Measurements from ENCODE around the gene GPC3.
"Not testable (repeated sequence)": the region's sequence is repeated elsewhere in the genome, so short reads cannot be mapped to it uniquely, and the experiment has no call there.

The GPC3 gene

DNA sequence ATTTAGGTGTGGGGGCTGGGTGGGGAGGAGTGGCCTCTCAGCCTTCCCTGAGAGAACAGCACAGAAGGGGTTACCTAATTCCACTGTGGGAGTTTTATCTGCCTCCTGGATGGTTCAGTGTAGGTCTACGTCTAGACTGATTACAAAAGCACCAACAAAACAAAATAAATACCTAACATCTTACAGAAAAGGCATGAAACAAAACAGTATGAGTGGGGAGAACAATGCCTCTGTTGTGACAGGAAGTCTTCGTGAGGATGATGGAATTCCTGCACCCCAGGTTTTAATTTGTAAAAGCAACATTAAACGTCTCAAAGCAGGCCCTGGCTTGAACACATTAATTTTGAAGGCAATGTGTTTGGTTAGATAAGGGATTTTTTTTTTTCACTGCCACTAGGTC is 458.0 kb downstream of the GPC3 start:
- no peak for DNase-seq (ENCODE audit: low read depth, low spot score)

DNA sequence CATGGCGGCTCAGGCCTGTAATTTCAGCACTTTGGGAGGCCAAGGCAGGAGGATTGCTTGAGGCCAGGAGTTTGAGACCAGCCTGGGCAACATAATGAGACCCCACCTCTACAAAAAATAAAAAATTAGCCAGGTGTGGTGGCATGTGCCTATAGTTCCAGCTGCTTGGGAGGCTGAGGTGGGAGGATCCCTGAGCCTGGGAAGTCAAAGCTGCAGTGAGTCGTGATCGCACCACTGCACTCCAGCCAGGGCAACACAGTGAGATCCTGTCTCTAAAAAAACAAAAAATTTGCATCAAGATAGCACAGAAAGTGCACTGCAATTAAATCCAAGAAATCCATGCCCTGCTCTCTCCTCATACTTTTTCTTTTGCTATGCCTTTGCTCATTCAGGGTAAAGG is 458.6 kb downstream of the GPC3 start:
- not testable (repeated sequence) for DNase-seq (ENCODE audit: low read depth, low spot score)

DNA sequence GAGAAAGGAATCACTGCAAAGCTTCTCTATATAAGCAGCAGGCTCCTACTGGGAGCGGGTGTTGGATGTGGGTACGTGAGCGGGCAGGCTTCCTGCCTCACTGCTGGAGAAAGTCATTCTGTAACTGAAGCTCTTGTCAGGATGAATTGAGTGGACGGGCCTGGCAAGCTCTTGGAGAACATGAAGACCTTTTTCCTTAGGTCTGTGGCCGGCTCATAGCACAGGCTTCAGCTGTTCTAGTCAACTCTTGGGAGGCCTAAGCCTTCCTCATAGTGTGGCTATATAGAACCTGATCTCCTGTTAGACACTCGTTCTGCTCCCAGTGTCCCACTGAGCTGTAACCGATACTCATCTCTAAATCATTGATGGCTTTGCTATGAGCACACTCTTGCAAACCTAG is 461.9 kb downstream of the GPC3 start:
- DNase-seq (ENCODE audit: low read depth, low spot score), result no peak

DNA sequence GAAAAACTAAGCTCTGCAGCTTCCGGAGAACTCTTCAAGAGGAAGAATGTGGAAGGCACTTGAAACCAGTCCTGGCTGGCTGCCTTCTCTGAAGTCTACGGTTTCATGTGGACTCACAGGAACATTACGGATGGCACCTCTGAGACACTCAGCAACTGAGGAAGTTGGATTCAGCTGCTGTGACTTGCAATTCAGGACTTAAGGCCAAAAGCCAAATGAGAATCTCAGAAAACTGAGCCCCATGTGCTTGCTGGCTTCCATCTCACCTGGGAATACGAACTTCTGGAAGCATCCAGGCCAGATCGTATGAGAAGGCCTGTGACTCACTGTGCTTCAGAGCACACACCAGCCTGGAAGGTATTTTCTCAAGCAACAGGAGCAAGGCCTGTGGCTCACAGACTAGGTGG is 462.3 kb downstream of the GPC3 start:
- DNase-seq (ENCODE audit: low read depth, low spot score), result no peak

DNA sequence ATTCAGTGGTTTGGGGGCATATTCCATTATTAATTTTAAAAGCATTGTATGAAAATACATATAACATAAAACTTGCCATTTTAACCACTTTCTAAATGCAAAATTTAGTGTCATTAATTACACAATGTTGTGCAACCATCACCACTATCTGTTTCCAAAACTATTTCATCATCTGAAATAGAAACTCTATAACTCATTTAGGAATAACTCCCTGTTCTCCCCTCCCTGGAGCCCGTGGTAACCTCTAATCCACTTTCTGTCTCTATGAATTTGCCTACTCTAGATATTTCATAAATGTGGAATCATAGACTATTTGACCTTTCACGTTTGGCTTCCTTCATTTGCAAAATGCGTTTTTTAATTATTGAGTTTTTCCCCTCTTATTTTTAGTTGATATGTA is 468.7 kb downstream of the GPC3 start:
- no peak for DNase-seq (ENCODE audit: low read depth, low spot score)

DNA sequence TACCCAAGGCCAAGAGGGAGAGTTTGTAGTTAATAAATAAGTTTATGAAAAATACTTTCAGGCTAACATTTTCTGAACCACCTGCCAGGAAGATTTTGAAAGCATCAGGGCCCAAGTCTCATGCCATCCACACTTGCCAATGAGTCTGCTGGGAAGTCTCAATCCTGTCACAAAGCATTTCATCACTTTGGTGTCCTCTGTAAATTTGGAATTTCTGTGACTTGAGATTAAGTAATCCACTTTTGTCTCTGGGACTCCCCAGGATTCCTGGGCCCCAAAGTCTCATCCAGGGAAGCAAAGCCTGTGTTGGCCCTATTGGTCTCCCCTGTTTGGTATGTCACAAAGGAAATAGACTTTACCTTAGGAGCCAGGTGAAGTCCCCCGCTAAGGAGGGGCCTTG is 470.9 kb downstream of the GPC3 start:
- no peak for DNase-seq (ENCODE audit: low read depth, low spot score)

DNA sequence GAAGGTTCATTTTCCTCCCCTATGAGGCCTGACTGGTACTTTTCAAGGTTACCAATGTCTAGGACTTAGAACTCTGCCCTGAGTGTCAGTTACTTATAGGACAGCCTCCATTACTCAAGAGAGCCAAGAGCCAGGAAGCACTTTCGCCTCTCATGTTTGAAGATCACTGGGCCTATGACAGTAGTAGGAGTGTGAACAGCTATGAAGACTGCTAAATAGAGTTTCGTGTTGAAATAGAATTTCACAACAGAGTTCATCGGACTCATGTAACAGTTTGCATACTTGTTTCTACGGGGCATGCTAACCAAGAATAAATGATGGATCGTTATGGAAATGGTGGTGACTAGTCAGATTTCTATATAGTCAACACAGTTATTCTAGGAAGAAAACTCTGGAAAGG is 472.3 kb downstream of the GPC3 start:
- DNase-seq (ENCODE audit: low read depth, low spot score), result no peak

DNA sequence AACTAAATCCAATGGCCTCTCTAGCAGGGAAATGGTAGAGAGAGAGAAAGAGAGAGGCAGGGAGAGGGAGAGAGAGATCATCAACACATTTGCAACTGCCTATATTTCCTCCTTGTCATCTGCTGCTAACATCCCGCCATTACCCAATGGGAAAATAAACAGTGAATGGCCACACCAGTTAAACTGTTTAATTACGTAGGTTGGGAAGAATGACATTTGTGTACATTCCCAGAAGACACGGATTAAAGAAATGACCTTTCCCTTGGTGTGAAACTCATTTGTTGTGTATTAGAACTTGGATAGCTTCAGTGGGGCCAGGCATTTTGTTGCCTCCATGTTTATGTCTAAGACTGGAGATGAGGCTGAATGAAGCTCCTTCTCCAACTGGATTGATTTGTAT is 474.4 kb downstream of the GPC3 start:
- no peak for DNase-seq (ENCODE audit: low read depth, low spot score)

DNA sequence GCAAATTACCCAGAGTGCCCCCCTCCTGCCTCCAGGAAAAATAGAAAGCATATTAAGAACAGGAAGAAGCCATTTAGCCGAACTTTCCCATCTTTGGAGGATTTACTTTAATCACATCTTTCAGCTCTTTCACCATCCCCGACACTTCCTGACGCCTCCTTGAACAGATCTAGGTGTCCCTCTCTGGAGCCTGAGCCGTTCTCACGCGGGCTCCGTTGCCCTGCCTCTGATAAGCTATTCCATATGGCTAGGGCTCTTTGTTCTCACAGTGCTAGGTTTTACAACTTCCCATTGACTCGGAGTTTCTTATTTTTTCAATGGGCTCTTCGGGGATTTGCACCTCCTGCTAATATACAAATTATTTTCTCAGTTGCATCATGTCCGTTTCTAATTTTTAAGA is 488.0 kb downstream of the GPC3 start:
- DNase-seq (ENCODE audit: low read depth, low spot score), result no peak

DNA sequence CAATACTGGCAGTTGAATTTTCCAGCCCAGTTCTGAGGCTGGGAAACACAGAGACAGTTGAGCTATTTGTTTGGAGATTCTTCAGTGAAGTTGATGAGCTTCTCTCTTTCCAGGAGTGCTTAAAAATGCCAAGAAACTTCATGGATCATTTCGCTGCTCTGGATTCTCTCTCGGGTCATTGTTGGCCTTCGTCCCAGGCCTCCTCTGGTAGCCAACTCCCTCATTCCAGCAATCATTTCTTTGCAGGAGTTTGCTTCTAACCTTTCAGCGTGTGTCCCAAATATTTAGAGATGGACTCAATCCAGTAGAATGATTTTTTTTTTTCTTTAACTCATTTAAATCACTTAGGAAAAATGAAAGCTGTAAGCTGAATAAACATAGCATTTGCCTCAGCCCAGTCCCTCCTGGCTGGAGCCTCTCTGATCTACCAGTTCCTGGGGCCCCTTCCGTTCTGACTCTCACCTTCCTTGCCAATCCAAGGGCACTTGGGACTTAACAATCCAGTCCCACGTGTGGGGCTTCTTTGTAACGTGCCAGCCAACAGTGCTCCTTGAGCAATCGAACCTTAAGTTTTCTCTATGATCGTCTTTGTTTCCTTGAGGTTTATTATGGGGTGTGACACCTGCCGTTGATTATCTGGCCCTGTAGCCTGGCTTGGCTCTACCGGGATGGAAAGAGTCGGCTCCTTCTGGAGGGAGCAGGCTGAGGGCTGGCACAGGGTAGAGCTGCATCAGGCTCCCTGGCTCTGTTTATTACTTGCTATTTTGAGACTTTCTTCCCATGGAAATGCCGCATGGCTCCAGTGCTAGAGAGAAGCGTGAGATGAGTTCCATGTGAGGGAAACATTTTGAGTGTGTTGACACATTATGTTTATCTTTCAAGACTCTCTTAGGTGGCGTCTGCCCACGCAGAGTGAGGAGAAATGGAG is 489.7 kb downstream of the GPC3 start:
- no peak for DNase-seq (ENCODE audit: low read depth, low spot score)

DNA sequence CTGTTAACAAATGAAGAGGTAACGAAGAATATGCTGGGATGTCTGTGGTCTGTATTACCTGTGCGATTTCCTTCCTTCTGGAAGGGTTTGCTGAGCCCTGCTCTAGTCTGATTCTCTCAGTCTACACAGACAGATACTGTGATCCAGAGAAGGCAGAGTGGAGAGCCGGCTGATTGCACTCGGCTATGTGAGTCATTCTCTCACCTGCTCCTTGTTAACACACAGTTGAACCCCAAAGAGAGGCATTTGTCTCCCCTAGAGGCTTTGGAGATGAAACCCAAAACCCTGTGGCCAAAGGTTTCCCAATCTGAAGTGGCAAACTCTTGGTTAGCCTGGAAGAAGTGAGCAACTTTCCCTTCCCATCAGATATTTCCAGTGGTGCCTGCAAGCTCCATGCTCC is 492.0 kb downstream of the GPC3 start:
- DNase-seq (ENCODE audit: low read depth, low spot score), result no peak

DNA sequence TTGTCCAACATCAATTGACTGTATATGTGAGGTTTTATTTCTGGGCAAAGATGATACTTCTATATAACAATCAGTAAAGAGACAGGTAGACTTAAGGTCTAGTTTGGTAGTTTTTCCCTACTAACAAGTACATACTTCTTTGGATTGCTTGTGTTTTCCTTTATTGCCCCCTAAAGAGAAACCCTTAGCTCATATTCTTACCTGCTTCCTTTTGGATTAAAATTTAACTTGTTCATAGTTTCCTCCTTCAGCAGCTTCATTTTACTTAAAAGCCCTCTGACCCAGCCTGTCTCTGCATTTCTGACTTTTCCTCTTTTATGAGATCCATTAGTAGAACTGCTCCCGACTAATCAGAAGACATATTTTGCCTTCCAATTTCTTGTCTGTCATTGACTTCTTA is 494.4 kb downstream of the GPC3 start:
- DNase-seq (ENCODE audit: low read depth, low spot score), result no peak

Data from activated naive CD8-positive, alpha-beta T cell treated with anti-CD3 and anti-CD28 coated beads, Interleukin-2, amount 50 U/mL, for 16 hours (primary cell).